DOHH2 (cell line): ENCODE results near the gene SMPD4.
"Not testable (repeated sequence)": the region's sequence is repeated elsewhere in the genome, so short reads cannot be mapped to it uniquely, and the experiment has no call there.

Experiments used
- H3F3A ChIP-seq: fragments of 200-600 bp; sonication (generic), shearing (Covaris generic); 2 replicates; pipeline ENCODE4 v1.6.0; 2016; ENCODE audit warnings: antibody characterized with exemption, mild to moderate bottlenecking; ENCODE audit not compliant: control insufficient read depth, insufficient read depth
- H3K27ac ChIP-seq: fragments of 200-600 bp; sonication (generic); 2 replicates; pipeline ENCODE4 v1.5.1; 2014; ENCODE audit warnings: low read depth, mild to moderate bottlenecking, low read length, moderate library complexity
- H3K27me3 ChIP-seq: fragments of 200-600 bp; sonication (generic); 2 replicates; pipeline ENCODE4 v1.6.1; 2014; ENCODE audit warnings: mild to moderate bottlenecking, low read length, mixed read lengths; ENCODE audit not compliant: control insufficient read depth
- H3K36me3 ChIP-seq: fragments of 200-600 bp; sonication (generic); 2 replicates; pipeline ENCODE4 v1.6.1; 2014; ENCODE audit warnings: mild to moderate bottlenecking, low read length, moderate library complexity, mixed read lengths; ENCODE audit not compliant: control insufficient read depth
- H3K4me1 ChIP-seq: fragments of 200-600 bp; sonication (generic); 2 replicates; pipeline ENCODE4 v1.6.1; 2014; ENCODE audit warnings: mild to moderate bottlenecking, low read length, mixed read lengths; ENCODE audit not compliant: control insufficient read depth
- H3K4me2 ChIP-seq: fragments of 200-600 bp; sonication (generic); 2 replicates; pipeline ENCODE4 v1.6.0; 2014; ENCODE audit warnings: mild to moderate bottlenecking, low read length, moderate library complexity
- H3K4me3 ChIP-seq: fragments of 200-600 bp; sonication (generic); 2 replicates; pipeline ENCODE4 v1.5.1; 2014; ENCODE audit warnings: mild to moderate bottlenecking, low read length, mixed read lengths
- H3K79me2 ChIP-seq: fragments of 200-600 bp; sonication (generic); 2 replicates; pipeline ENCODE4 v1.6.1; 2014; ENCODE audit warnings: mild to moderate bottlenecking, low read length, mixed read lengths; ENCODE audit not compliant: control insufficient read depth
- H3K9me2 ChIP-seq: fragments of 200-600 bp; sonication (generic); replicated peaks from 2 replicates; pipeline ENCODE4 v1.6.1; 2014; ENCODE audit warnings: mild to moderate bottlenecking, low read length, mixed read lengths; ENCODE audit not compliant: control insufficient read depth
- H3K9me3 ChIP-seq: fragments of 200-600 bp; sonication (generic); 2 replicates; pipeline ENCODE4 v1.6.1; 2014; ENCODE audit warnings: antibody characterized with exemption, low read length, mixed read lengths; ENCODE audit not compliant: control insufficient read depth, insufficient read depth
- H4K20me1 ChIP-seq: fragments of 200-600 bp; sonication (generic); 2 replicates; pipeline ENCODE4 v1.6.0; 2014; ENCODE audit warnings: low read depth, mild to moderate bottlenecking, antibody characterized with exemption, low read length, moderate library complexity; ENCODE audit not compliant: control insufficient read depth, insufficient read depth
- CTCF ChIP-seq: fragments of 200-600 bp; sonication (generic); IDR thresholded peaks from one replicate; pipeline ENCODE4 v1.5.1; 2014; ENCODE audit warnings: antibody characterized with exemption, mild to moderate bottlenecking, low read depth, low read length; ENCODE audit not compliant: poor library complexity, severe bottlenecking
- EZH2phosphoT487 ChIP-seq: fragments of 200-600 bp; sonication (generic); IDR thresholded peaks from 2 replicates; pipeline ENCODE4 v1.6.1; 2017; ENCODE audit warnings: borderline replicate concordance, mild to moderate bottlenecking, antibody characterized with exemption, low read length, moderate library complexity, mixed read lengths

SMPD4 gene

GRCh38 chr2:130169896-130170295 is 11.5 kb downstream of the SMPD4 start:
- TF ChIP-seq EZH2phosphoT487 (no peak), CTCF (no peak)
- no peaks in the 10 kb centered on the region for H3K27me3 ChIP-seq
- no peak overlapping the region for H3K4me2 ChIP-seq
- peaks cover 61% of the 10 kb centered on the region for H3K36me3 ChIP-seq
- H3K4me1 ChIP-seq = no peaks in the 10 kb centered on the region
- H3K79me2 ChIP-seq = peaks cover under 1% of the 10 kb centered on the region; the same call in 1 of the 2 replicates
- H3K9me2 ChIP-seq = no peaks in the 10 kb centered on the region
- H3K9me3 ChIP-seq = no peaks in the 10 kb centered on the region
- H3K27ac ChIP-seq = no peak overlapping the region
- H3F3A ChIP-seq = no peaks in the 10 kb centered on the region
- no peaks in the 10 kb centered on the region for H4K20me1 ChIP-seq
- no peak overlapping the region for H3K4me3 ChIP-seq

- H3K36me3 ChIP-seq = peaks cover 63% of the 10 kb centered on the region
- not testable (repeated sequence) for H3K4me1 ChIP-seq, H3K27ac ChIP-seq, H3K79me2 ChIP-seq, H3F3A ChIP-seq, H3K9me3 ChIP-seq, H3K27me3 ChIP-seq, H3K4me3 ChIP-seq, H4K20me1 ChIP-seq, H3K9me2 ChIP-seq, H3K4me2 ChIP-seq
Measured at GRCh38 chr2:130169163-130169562, 12.2 kb downstream of the SMPD4 start.

- peaks cover 60% of the 10 kb centered on the region for H3K36me3 ChIP-seq
- H3K4me1 ChIP-seq, H3K27me3 ChIP-seq, H3K9me3 ChIP-seq, H3K27ac ChIP-seq, H3K4me3 ChIP-seq, H3K9me2 ChIP-seq, H4K20me1 ChIP-seq, H3F3A ChIP-seq, H3K79me2 ChIP-seq, H3K4me2 ChIP-seq: not testable (repeated sequence)
Measured at GRCh38 chr2:130166611-130167010, 14.8 kb downstream of the SMPD4 start.

- H3K4me3 ChIP-seq = no peak overlapping the region
- H3K4me2 ChIP-seq = no peak overlapping the region
- H3K27me3 ChIP-seq = no peaks in the 10 kb centered on the region
- no peaks in the 10 kb centered on the region for H4K20me1 ChIP-seq
- no peaks in the 10 kb centered on the region for H3K79me2 ChIP-seq
- TF ChIP-seq CTCF (no peak), EZH2phosphoT487 (no peak)
- H3K27ac ChIP-seq = no peak overlapping the region
- H3K9me3 ChIP-seq = no peaks in the 10 kb centered on the region
- H3K36me3 ChIP-seq = peaks cover 53% of the 10 kb centered on the region
- H3K4me1 ChIP-seq = no peaks in the 10 kb centered on the region
- no peaks in the 10 kb centered on the region for H3F3A ChIP-seq
- H3K9me2 ChIP-seq = no peaks in the 10 kb centered on the region
Measured at GRCh38 chr2:130165293-130166016, 15.9 kb downstream of the SMPD4 start.
